HepG2 (cell line): ENCODE measurements around the gene OBI1.

Source experiments
- ATF3 ChIP-seq: sonication (generic); formaldehyde crosslinking; IDR thresholded peaks from 2 replicates; pipeline ENCODE4 v1.4.0; 2020; ENCODE audit warnings: missing genetic modification reagents
- CREB3 ChIP-seq: sonication (generic); formaldehyde crosslinking; IDR thresholded peaks from 2 replicates; pipeline ENCODE4 v1.5.0; 2020; ENCODE audit warnings: missing genetic modification reagents

GRCh38 chr13:78631077-78631476 is 27.9 kb downstream of the OBI1 start:
- TF ChIP-seq ATF3 (CRISPR knock-in tag) (no peak), CREB3 (CRISPR knock-in tag) (no peak)
